Activated naive CD4-positive, alpha-beta T cell treated with anti-CD3 and anti-CD28 coated beads, Interleukin-2, amount 50 U/mL, for 16 hours (primary cell): ENCODE results near the gene RPP40.
"Not testable (repeated sequence)": the region's sequence is repeated elsewhere in the genome, so short reads cannot be mapped to it uniquely, and the experiment has no call there.

ENCODE experiments used
- DNase-seq: peaks from one replicate; pipeline ENCODE4 v3.0.0-alpha.2; 2020

Gene RPP40, protein sequence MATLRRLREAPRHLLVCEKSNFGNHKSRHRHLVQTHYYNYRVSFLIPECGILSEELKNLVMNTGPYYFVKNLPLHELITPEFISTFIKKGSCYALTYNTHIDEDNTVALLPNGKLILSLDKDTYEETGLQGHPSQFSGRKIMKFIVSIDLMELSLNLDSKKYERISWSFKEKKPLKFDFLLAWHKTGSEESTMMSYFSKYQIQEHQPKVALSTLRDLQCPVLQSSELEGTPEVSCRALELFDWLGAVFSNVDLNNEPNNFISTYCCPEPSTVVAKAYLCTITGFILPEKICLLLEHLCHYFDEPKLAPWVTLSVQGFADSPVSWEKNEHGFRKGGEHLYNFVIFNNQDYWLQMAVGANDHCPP

GRCh38 chr6:5003604-5004372, at the start of gene RPP40:
Gene RPP40, minus strand, starts transcription at chr6:5004037. Its CDS starts 35 bp downstream, at chr6:5004002.
- peak; percentile 99 for DNase-seq

GRCh38 chr6:5053038-5053437, 49.2 kb upstream of the RPP40 start:
- DNase-seq = no peak

DNA sequence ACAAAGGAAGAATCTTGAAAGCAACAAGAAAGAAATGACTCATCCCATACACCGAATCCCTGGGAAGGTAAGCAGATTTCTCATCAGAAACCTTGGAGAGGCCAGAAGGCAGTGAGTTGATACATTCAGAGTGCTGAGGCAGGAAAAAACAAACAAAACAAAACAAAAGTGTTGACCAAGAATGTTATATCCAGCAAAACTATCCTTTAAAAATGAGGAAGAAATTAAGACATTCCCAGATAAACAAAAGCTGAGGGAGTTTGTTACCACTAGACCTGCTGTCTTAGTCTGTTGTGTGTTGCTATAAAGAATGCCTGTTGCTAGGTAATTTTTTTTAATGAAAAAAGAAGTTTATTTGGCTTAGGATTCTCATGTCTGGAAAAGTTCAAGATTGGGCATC, 47.6 kb upstream of the RPP40 start:
- no peak for DNase-seq

DNA sequence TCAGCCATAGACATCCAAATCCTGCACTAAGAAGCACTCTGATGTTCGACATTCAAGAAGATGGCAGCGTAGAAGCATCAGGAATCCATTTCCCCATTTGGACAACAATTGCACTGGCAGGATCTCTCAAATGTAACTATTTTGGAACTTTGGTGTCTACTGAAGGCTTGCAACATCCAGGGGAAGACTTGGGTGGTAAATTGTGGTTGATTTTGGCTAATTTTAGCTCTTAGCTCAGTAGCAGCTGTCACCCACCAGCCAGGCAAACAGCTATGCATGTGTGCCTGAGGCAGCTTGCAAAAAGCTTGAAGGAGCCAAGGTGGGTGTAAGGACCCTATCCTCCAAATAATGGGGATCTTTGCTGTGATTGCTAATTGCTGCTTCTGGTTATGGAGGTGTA, 46.2 kb upstream of the RPP40 start:
- no peak for DNase-seq

- DNase-seq = no peak
Measured at GRCh38 chr6:5046430-5046829, 42.6 kb upstream of the RPP40 start.

GRCh38 chr6:5045416-5045815, 41.6 kb upstream of the RPP40 start:
- DNase-seq = no peak

DNA sequence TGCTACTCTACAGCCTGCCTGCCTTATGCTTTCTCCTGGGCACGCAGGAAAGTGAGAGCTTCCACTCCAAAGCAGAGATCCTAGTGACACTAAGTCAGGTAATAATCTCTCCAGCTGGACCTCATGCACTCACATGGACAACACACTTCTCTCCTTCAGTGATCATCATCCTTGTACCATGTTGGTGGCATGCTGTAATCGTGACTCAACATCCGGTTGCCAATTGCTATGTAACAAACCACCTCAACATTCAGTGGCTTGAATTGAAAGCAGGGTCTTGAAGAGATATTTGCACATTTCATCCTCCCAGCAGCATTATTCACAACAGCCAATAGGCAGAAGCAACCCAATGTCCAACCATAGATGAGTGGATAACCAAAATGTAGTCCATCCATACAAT, 41.0 kb upstream of the RPP40 start:
- no peak for DNase-seq

DNA sequence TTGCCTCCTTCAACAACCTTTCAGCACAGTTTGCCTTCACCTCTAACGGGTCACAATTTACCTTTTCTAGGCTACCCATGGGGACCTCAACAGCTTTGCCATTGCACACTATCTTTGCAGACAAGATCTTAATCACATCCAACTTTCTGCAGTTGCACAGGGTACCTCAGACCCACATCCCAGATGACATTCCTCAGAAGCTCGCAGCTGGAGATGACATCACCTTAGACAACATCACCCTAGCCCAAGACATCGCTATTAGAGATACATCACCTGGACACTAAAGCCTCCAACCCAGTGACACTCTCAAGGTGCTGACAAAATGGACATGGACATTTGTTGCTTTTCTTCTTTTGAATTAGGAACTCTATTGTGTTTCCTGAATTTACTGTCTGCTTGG, 38.6 kb upstream of the RPP40 start:
- no peak for DNase-seq

GRCh38 chr6:5041955-5042354, 38.1 kb upstream of the RPP40 start:
- no peak for DNase-seq

GRCh38 chr6:5036269-5036668, 32.4 kb upstream of the RPP40 start:
- no peak for DNase-seq

DNA sequence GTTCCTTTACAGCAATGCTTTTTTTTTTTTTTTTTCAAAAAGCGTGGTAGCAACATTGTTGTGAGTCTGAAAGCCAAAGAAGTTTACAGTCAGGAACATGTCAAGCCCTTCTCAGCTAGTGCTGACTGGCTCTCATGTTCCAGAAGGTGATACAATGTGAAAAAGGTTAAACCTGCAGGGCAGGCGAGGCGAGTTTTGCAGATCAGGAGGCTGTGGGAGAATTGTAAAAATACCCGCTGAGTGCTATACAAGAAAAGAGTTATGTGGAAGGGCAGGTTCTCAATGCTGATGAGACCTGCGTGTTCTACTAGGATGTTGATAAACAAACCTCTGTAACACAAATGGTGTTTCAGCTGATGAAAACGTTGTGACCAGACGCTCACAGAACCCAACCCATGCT, 30.9 kb upstream of the RPP40 start:
- no peak for DNase-seq

- no peak for DNase-seq
Measured at GRCh38 chr6:5034328-5034727, 30.5 kb upstream of the RPP40 start.

GRCh38 chr6:5033214-5033904, 29.5 kb upstream of the RPP40 start:
- not testable (repeated sequence) for DNase-seq

- DNase-seq = not testable (repeated sequence)
Measured at GRCh38 chr6:5032706-5033105, 28.9 kb upstream of the RPP40 start.

- DNase-seq = no peak
Measured at GRCh38 chr6:5031150-5031549, 27.3 kb upstream of the RPP40 start.

DNA sequence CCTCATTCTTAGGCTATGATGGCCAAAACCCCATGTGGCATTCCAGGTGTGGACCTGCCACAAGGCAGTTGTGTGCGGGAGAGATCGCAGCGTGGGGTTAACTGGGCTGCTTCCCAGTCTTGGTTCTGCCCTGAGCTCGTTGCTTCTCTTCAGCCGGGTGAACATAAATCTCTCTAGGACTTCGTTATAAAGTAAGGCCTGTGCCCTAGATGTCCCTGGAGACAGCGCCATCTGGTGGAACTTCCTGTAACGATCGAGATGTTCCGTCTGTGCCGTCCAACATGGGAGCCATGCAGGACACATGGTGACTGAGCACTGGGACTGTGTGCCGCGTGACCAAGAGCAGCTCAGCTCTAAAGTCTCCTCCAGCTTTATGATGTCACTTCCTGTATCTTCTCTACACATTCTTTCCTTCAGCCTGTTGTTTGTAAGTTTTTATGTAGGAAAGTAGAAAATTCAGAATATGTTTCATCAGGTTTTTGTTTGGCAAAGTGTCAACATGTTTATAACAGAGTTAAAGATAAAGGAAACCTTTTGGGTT, 26.8 kb upstream of the RPP40 start:
- DNase-seq = peak; percentile 74

- DNase-seq = no peak
Measured at GRCh38 chr6:5029609-5030008, 25.8 kb upstream of the RPP40 start.

GRCh38 chr6:5028921-5029320, 25.1 kb upstream of the RPP40 start:
- DNase-seq = no peak

DNA sequence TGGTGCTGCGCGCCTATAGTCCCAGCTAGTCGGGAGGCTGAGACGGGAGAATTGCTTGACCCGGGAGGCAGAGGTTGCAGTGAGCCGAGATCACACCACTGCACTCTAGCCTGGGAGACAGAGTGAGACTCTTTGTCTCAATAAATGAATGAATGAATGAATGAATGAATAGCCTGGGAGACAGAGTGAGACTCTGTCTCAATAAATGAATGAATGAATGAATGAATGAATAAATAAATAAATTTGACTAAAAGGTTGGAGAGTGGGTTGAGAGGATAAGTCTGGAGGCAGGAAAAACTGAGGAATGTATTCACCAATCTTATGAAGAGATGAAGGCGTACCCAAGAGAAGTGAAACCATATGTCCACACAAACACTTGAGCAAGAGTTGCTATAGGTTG, 24.5 kb upstream of the RPP40 start:
- no peak for DNase-seq

- no peak for DNase-seq
Measured at GRCh38 chr6:5025911-5026819, 22.3 kb upstream of the RPP40 start.

- no peak for DNase-seq
Measured at GRCh38 chr6:5023923-5024322, 20.1 kb upstream of the RPP40 start.

GRCh38 chr6:5020142-5020541, 16.3 kb upstream of the RPP40 start:
- DNase-seq = no peak
